NCI-H2081 (cell line): ENCODE results near the gene NLK.
A peak's percentile ranks its signal among the peaks of the same experiment; 100 is the strongest.
"Not testable (repeated sequence)": the region's sequence is repeated elsewhere in the genome, so short reads cannot be mapped to it uniquely, and the experiment has no call there.

ENCODE experiments used
- DNase-seq, 2 experiments: peaks; one replicate each; lab custom pipeline; 2025; lab: John Stamatoyannopoulos, UW

Gene NLK

DNA sequence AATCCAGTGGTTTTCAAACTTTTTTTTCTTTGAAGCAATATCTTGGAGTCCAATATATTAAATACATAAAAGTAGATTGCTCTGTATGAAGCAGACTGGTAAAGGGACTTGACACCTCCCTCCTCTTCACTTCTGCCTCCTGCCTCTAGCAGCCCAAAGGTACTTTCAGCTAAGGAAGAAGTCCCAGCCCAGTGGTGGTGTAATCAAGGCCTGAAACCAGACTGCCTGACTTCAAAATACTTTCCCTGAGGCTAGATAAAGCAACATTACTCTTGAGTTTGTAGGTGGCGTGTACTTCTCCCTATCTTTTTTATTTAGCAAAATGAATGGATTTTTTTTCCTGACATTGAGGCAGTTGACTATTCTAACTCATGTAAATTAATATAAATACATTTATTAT is 154.2 kb downstream of the NLK start:
- DNase-seq, result no peak

DNA sequence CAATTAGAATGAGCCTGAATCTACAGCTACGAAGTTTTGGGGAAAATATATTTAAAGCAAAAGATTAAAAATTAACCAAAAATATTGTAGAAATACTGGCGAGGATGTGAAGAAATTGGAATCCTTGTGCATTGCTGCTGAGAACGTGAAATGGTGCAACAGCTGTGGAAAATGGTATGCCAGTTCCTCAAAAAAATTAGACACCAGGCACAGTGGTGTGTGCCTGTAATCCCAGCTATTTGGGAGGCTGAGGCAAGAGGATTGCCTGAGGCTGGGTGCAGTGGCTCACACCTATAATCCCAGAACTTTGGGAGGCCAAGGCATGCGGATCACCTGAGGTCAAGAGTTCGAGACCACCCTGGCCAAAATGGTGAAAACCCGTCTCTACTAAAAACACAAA is 156.6 kb downstream of the NLK start:
- DNase-seq, result no peak

DNA sequence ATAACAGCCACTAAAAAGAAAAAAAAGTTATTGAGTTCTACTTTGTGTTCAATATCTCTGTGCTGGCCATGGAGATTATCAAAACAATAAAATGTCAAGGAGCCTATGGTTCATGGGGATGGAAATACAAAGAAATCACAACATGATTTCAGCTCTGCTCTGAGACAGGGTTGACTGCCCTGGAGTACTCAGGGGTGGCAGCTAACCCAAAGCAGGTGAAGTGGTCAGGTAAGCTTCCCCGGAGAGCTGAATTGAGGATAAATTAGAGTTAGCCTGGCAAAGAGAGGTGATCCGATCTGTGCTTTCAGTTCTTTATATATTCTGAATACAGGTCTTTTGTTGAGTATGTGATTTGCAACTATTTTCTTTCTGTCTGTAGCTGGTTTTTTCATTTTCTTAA is 157.3 kb downstream of the NLK start:
- DNase-seq, result no peak

- DNase-seq, result no peak
Measured at GRCh38 chr17:28201315-28201714, 158.8 kb downstream of the NLK start.

GRCh38 chr17:28204244-28204643 is 161.8 kb downstream of the NLK start:
- no peak for DNase-seq

- no peak for DNase-seq
Measured at GRCh38 chr17:28204751-28205150, 162.3 kb downstream of the NLK start.

DNA sequence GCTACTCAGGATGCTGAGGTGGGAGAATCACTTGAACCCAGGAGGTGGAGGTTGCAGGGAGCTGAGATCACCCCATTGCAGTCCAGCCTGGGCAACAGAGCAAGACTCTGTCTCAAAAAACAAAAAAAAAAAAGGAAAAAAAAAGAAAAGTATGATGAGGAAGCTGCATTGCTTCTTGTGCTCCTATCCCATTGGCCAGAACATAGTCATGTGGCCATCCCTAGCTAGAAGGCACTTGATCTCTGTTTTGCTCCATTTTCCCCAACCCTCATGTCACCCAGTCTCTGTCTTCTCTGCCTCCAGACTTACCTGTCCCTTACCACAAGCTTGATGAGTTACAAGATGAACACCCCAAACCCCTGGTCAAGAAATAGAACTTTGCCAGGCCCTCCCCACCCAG is 163.8 kb downstream of the NLK start:
- no peak for DNase-seq

DNA sequence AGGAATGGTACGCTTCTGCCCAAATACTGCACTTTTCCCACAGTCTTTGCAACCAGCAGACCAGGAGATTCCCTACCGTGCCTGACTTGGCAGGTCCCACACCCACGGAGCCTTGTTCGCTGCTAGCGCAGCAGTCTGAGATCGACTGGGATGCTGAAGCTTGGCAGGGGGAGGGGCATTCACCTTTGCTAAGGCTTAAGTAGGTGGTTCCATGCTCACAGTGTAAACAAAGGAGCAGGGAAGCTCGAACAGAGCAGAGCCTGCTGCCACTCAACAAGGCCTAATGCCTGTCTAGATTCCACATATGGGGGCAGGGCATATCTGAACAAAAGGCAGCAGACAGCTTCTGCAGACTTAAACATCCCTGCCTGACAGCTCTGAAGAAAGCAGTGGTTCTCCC is 169.3 kb downstream of the NLK start:
- no peak for DNase-seq

DNA sequence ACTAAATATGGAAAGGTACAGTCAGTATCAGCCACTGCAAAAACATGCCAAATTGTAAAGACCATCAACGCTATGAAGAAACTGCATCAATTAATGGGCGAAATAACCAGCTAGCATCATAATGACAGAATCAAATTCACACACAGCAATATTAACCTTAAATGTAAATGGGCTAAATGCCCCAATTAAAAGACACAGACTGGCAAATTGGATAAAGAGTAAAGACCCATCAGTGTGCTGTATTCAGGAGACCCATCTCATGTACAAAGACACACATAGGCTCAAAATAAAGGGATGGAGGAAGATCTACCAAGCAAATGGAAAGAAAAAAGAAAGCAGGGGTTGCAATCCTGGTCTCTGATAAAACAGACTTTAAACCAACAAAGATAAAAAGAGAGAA is 171.1 kb downstream of the NLK start:
- DNase-seq, result not testable (repeated sequence)

- DNase-seq, result no peak
Measured at GRCh38 chr17:28216052-28216451, 173.6 kb downstream of the NLK start.

- DNase-seq, result no peak
Measured at GRCh38 chr17:28216528-28216927, 174.1 kb downstream of the NLK start.

DNA sequence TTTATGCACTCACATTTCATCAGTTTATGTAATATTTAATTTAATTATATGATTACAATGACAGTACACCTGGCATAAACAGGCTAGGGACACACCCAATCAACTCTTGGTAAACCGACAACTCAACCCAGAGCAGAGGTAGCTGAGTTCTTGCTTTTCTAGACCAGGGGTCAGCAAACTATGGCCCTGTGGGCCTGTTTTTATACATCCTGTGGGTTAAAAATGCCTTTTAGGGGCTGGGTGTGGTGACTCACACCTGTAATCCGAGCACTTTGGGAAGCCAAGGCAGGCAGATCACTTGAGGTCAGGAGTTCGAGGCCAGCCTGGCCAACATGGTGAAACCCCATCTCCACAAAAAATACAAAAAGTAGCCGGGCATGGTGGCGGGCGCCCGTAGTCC is 177.3 kb downstream of the NLK start:
- no peak for DNase-seq

GRCh38 chr17:28221751-28222414 is 179.4 kb downstream of the NLK start:
- no peak for DNase-seq

DNA sequence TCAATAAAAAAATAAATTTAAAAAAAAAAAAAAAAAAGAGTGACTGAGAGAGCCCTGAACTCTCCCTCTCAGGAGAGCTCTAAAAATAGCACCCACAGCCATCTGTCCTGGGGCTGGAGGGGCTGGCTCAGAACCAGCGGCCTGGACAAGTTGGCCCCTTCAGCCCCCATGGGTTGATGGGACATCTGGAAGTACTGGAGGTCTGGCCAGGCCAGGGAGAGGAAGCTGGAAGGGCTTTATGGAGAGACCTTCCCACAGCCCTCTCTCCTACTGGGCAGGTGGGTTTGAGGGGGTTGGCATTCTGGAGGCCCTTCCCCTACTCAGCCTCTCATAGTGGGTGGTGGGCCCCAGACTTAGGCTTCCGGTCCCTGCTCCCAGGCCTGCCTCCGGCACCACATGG is 182.8 kb downstream of the NLK start:
- no peak for DNase-seq

DNA sequence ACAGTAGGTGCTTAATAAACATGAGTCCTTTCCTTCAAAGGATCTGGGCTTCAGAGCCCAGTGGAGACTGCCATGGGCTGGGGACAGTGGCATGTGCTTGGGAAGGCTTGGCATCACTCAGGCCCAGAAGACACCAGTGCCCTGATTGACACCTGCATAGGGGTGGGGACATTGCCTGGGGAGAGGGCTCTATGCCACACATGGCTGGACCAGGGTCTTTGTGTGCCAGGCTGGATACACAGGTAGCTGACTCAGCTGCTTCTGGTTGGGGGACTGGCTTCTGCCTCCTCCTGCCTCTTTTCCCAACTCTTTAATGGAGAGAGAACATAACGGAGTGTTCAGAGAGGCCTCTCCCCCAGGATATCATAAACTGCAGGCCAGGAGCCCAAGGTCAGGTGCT is 183.4 kb downstream of the NLK start:
- DNase-seq, result no peak

DNA sequence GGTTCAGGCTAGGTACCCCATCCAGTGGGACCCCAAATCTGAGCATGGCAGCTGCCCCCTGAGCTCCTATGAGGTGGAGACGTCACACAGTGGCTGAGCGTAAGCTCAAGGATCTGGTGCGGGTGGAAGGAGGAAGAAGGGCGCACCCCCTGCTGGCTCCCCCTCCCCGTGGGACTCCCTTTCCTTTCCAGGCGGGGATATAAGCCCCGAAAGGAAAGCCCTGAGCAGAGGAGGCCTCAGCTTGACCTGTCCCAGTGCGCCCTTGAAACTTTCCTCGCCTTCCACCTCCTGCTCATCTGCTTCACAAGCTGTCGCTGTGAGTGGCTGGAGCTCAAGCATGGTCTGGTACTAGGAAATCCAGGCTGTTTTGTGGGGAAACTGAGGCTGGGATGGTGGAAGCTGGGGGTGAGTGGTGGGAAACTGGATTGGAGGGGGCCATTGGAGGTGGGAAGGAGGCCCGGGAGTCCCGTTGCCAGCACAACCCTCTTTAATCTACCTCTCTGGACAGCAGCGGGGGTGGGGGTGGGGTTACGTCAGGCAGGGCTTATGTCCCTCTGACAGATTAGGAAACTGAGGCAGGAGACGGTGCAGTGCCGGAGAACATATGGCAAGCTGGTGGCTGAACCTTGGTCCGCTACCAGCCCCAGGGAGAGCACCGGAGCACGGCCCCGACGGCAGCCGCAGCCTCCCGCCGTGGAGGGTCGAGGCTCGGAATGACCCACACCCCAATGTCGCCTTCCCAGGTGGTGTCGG is 184.3 kb downstream of the NLK start:
- DNase-seq, result no peak

GRCh38 chr17:28227316-28228108 is 185.0 kb downstream of the NLK start:
- DNase-seq, result peak; percentile 84 to 86

DNA sequence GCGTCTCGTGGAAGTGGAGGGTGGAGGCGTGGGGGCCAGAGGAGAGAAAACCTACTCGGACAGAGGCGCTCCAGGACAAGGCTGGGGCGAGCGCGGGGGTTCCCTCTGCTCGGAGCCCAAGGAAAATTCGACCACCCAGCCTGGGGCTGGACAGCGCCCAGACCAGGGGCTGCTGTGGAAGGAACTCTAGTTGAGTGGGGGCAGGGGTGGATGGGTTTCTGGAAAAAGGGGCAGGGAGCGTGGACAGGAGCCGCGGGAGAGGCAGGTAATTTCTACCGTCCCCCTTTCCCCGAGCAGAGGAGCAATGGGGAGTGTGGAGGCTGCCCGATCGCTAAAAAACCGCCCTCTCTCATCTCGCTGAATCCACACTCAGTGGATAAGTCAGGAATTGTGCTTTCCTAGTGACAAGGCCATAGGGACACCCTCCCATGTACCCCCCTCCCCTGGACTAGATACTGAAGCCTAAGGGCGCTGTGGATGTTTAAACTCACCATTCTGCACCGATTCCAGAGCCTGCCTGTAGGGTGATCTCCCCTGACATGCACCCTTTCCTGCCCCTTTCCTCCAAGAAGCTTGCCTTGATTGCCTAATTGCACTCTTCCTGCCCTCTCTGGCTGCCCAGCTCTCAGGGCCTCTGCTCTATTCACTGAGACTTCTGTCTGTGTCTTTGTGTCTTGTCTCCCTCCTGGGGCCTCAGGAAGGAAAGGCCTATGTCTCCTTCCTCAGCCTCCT is 185.8 kb downstream of the NLK start:
- no peak for DNase-seq

- no peak for DNase-seq
Measured at GRCh38 chr17:28228986-28229729, 186.7 kb downstream of the NLK start.

GRCh38 chr17:28230011-28230410 is 187.5 kb downstream of the NLK start:
- no peak for DNase-seq

DNA sequence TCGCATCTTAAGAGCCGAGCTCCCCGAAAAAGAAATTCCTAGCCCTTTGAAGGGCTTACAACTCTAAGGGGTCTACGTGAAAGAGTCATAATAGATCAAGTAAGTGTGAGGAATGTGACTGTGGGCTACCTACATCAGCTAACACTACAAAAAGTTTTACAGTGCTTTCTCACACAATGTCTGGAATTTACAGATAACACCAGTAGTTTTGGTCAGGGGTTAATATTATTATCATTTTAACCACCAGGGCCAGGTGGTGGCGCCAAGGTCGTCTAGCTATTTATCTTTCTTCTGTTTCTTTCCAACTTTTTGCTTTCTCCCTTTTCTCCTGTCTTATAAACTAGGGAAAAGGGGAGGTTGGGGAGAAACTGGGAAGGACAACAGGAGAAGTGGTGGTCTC is 188.1 kb downstream of the NLK start:
- DNase-seq, result not testable (repeated sequence)

- not testable (repeated sequence) for DNase-seq
Measured at GRCh38 chr17:28231624-28232023, 189.1 kb downstream of the NLK start.
